Transverse colon (tissue), 4 donors: ENCODE data around the gene ZNRD2. TPM values are rescaled to one million over a fixed set of nuclear protein-coding genes. Genes with fewer than 3 reads are reported as not detected.

Experiments used
- DNase-seq: peaks from one replicate; pipeline ENCODE4 v3.0.0-alpha.2; 2019
- H3K27ac ChIP-seq, 4 donors: fragments of 200-600 bp; sonication (generic); 2 replicates each; pipeline ENCODE4 v1.5.1; 2016 to 2018; ENCODE audit warnings: inconsistent platforms in 4 of 4
- H3K27me3 ChIP-seq: fragments of 200-600 bp; sonication (generic); 2 replicates; pipeline ENCODE4 v1.5.1; 2017; ENCODE audit warnings: inconsistent platforms
- H3K36me3 ChIP-seq, 4 donors: fragments of 200-600 bp; sonication (generic); 2 replicates each; pipeline ENCODE4 v1.5.1; 2017 to 2019; ENCODE audit warnings: inconsistent platforms in 4 of 4
- H3K4me1 ChIP-seq, 4 donors: fragments of 200-600 bp; sonication (generic); 2 replicates each; pipeline ENCODE4 v1.5.1; 2017 to 2020; ENCODE audit warnings: inconsistent platforms in 4 of 4
- H3K4me3 ChIP-seq, 4 donors: fragments of 200-600 bp; sonication (generic); 1 replicate in 1 of 4; 2 replicates in 3 of 4; pipeline versions ENCODE4 v1.5.1 to v1.6.1; 2017 to 2019; ENCODE audit warnings: inconsistent platforms in 4 of 4
- H3K9me3 ChIP-seq, 2 donors: fragments of 200-600 bp; sonication (generic); 2 replicates each; pipeline ENCODE4 v1.5.1; 2017 to 2019; ENCODE audit warnings: inconsistent platforms in 2 of 2
- CTCF ChIP-seq, 5 experiments: fragments of 200-600 bp in 3 of 5; fragments of 450-650 bp in 2 of 5; sonication (generic) in 3 of 5; IDR thresholded peaks; 1 replicate in 2 of 5; 2 replicates in 3 of 5; pipeline ENCODE4 v1.5.1; 2016 to 2017; ENCODE audit warnings: antibody characterized with exemption in 5 of 5, inconsistent platforms in 3 of 5, mild to moderate bottlenecking in 2 of 5, moderate library complexity in 1 of 5
- EP300 ChIP-seq: sonication (generic); formaldehyde crosslinking; IDR thresholded peaks from one replicate; pipeline ENCODE4 v1.6.1; 2017; ENCODE audit warnings: antibody characterized with exemption, low read depth
- POLR2A ChIP-seq: fragments of 450-650 bp; IDR thresholded peaks from one replicate; pipeline ENCODE4 v1.6.1; 2016; ENCODE audit warnings: antibody characterized with exemption, mild to moderate bottlenecking, moderate library complexity
- POLR2AphosphoS5 ChIP-seq, 3 donors: sonication (generic); formaldehyde crosslinking; IDR thresholded peaks; one replicate each; pipeline ENCODE4 v1.6.1; 2016; ENCODE audit warnings: antibody characterized with exemption in 3 of 3
- WGBS, 2 donors: methylation state at CpG; one replicate each; pipeline ENCODE4 v1.1.5; 2018; ENCODE audit warnings: low coverage in 1 of 2; 5-methylcytosine and 5-hydroxymethylcytosine counted together
- in situ Hi-C, 4 donors: fragments of 200-750 bp; cut with MboI; loops; one replicate each; pipeline versions ENCODE4 v1.15.0 to v1.15.1; 2017; ENCODE audit warnings: low sequenced_read_pairs in 3 of 4, low pct_ligation_motif_present in 1 of 4, low pct_unique_long_range_greater_than_20kb in 1 of 4
- intact Hi-C: fragments of 100-400 bp; cut with DNase I; formaldehyde crosslinking; loops from one replicate; pipeline ENCODE4 v1.15.1; 2023; ENCODE audit warnings: low total_unique reads
- total RNA-seq, 4 donors: library from RNA; depleted of rRNA; stranded (reverse); fragments of >200 nt; gene quantifications; one replicate each; pipeline ENCODE4 v1.1.0, GENCODE V29; 2016

The ZNRD2 gene
- total RNA-seq, 4 donors from 2014 or later: 6.4 to 38.4 (median 27.9) TPM

DNA sequence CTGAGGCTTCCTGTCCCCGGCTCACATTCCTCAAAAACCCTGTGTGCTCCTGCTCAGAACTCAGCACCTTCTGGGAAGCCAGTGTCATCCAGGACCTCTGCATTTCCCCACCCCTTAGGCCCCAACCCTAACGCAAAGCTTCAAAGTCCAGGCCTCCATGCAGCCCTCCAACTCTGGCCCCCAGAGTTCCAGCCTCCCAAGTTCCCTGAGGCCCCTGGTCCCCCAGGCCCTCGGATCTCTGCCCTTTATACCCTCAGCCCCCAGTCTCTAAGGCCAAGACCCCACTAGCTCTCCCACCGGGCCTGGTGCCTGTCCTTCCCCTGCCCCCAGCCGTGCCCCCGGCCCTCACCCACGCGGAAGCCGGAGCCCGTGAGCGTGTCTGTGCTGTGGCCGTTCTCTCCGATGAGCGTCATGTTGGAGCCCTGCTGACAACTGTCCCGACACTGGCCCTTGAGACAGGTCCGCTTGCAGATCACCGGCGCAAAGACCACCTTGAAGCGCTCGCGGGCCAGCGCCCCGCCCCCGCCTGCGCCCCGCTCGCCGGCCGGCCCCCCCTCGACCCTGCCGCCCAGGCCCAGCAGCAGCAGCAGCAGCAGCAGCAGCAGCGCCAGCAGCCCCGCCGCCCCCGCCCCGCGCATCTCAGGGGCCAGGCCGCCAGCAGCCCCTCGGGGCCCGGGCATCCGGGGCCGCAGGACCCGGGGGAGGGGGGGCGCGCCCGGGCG, 12.8 kb upstream of the ZNRD2 start:
- no peak for TF ChIP-seq CTCF (IDR thresholded peaks at IDR 0.05)
- no peak for TF ChIP-seq POLR2A
- Histone ChIP-seq H3K4me1 (peaks cover 34 to 73% (median 52%) of the 10 kb centered on the region in 4 donors), H3K27me3 (no peaks in the 10 kb centered on the region), H3K9me3 (no peaks in the 10 kb centered on the region), H3K36me3 (no peaks in the 10 kb centered on the region), H3K4me3 (peak overlapping the region; percentile 55 to 60 (median 58)), H3K27ac (peak overlapping the region; percentile 85 to 92 (median 89))
- in situ Hi-C loops: no loop called here
- no peak for DNase-seq
- intact Hi-C loops: no loop called here
- 21% methylated on average over 23 of the region's 47 CpGs; no CpG with 5 or more reads in 1 of the 2 donors for WGBS, 2 donors

- intact Hi-C loops (no loop called here), in situ Hi-C loops (no loop called here)
- WGBS, 2 donors: 0 to 2% methylated on average over 5 to 59 of the region's 79 CpGs
- TF ChIP-seq POLR2A (peak; percentile 21), CTCF (IDR thresholded peaks at IDR 0.05) (no peak), POLR2AphosphoS5 (IDR thresholded peaks at IDR 0.05) (peak; percentile 32 to 65 (median 35))
- peak within 1 kb of the TSS; percentile 85 to 92 (median 89) for H3K27ac ChIP-seq
- H3K4me3 ChIP-seq: peak within 1 kb of the TSS; percentile 55 to 60 (median 58)
- no peaks in the 10 kb centered on the region for H3K27me3 ChIP-seq
- peak; percentile 77 for DNase-seq
- H3K36me3 ChIP-seq: no peaks in the 10 kb centered on the region
- H3K4me1 ChIP-seq: peaks cover 34 to 69% (median 52%) of the 10 kb centered on the region in 4 donors
- H3K9me3 ChIP-seq: no peaks in the 10 kb centered on the region
These were observed 12.0 kb upstream of the ZNRD2 start, which contains the start of gene LTBP3 for GRCh38 chr11:65558002-65558929. Gene LTBP3 (minus strand): TSS chr11:65558359. CDS start chr11:65557959, 400 bp downstream.

DNA sequence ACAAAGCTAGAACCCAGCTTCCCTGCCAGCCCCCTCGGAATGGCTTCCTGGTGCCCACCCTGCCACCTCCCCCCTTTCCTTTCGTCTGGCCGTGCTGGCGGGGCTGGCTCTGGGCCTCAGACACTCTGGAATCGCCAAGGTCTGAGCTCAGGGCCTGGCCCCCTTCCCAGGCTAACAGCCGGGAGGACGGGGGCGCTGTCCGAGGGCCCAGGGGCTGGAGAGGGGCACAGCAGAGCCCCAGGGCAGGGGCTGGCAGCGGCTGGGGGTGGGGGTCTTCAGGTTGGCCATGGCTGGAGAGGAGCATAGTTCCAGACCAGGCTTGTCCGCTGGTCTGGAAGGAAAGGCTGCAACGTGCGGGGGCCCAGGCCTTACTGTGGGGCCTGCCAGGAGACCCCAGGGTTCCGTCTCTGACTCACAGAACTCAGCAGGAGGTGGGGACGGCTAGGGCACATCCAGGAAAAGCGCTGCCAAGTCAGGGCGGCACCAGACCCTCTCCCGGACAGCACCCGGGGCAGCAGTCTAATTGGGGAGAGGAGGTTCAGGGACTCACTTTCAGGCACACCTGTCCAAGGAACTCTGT, 11.3 kb upstream of the ZNRD2 start:
- H3K36me3 ChIP-seq: no peaks in the 10 kb centered on the region
- no peaks in the 10 kb centered on the region for H3K27me3 ChIP-seq
- DNase-seq: no peak
- H3K27ac ChIP-seq: peak overlapping the region; percentile 85 to 92 (median 89)
- 42 to 64% methylated on average over 8 to 12 of the region's 19 CpGs for WGBS, 2 donors
- intact Hi-C loops: no loop called here
- TF ChIP-seq POLR2AphosphoS5 (IDR thresholded peaks at IDR 0.05) (peak in 1 of 3 donors; percentile 30), EP300 (no peak), POLR2A (no peak)
- in situ Hi-C loops: no loop called here
- H3K4me3 ChIP-seq: peak overlapping the region; percentile 38 to 60 (median 58)
- H3K4me1 ChIP-seq: peaks cover 34 to 62% (median 49%) of the 10 kb centered on the region in 4 donors
- H3K9me3 ChIP-seq: no peaks in the 10 kb centered on the region

GRCh38 chr11:65559535-65559934, 10.7 kb upstream of the ZNRD2 start:
- 42 to 76% methylated on average over 2 to 5 of the region's 5 CpGs for WGBS, 2 donors
- H3K27ac ChIP-seq: peak overlapping the region; percentile 85 to 92 (median 89)
- intact Hi-C loops (no loop called here), in situ Hi-C loops (no loop called here)
- DNase-seq: no peak
- H3K4me3 ChIP-seq: no peak overlapping the region
- H3K4me1 ChIP-seq: peaks cover 34 to 58% (median 47%) of the 10 kb centered on the region in 4 donors
- no peaks in the 10 kb centered on the region for H3K36me3 ChIP-seq
- H3K9me3 ChIP-seq: no peaks in the 10 kb centered on the region
- TF ChIP-seq POLR2AphosphoS5 (IDR thresholded peaks at IDR 0.05) (no peak), CTCF (IDR thresholded peaks at IDR 0.05) (no peak), EP300 (no peak), POLR2A (no peak)
- H3K27me3 ChIP-seq: no peaks in the 10 kb centered on the region
